Renal cortical epithelial cell (primary cell): ENCODE results near the gene NPR2. TPM values are rescaled to one million over a fixed set of nuclear protein-coding genes. Genes with fewer than 3 reads are reported as not detected.

ENCODE experiments used
- DNase-seq: peaks from one replicate; pipeline ENCODE4 v3.0.0-alpha.2; 2011; ENCODE audit warnings: low read depth
- total RNA-seq: library from RNA; depleted of rRNA; stranded (reverse); fragments of >200 nt; gene quantifications from 2 replicates; pipeline ENCODE4 v1.2.3, GENCODE V29; 2014

The NPR2 gene
- total RNA-seq, 1 donor from 2014 or later: 35.6 TPM

- no peak for DNase-seq
These were observed 67.1 kb downstream of the NPR2 start for GRCh38 chr9:35858458-35858857.

Other genes starting within 250 kb of the NPR2 start
- gene TESK1, start 186.3 kb upstream of the NPR2 start, total RNA-seq: 5.6 and 10.6 TPM in 2 replicates
- gene CD72, start 173.2 kb upstream of the NPR2 start, total RNA-seq: 0.60 and 1.2 TPM in 2 replicates
- not detected in 2 replicates for gene SIT1, start 140.7 kb upstream of the NPR2 start, total RNA-seq
- gene RMRP, start 133.6 kb upstream of the NPR2 start, total RNA-seq: 5,792 and 14,792 TPM in 2 replicates
- gene CCDC107, start 133.3 kb upstream of the NPR2 start, total RNA-seq: 11.9 and 24.8 TPM in 2 replicates
- 0.25 and 9.9 TPM in 2 replicates for gene ARHGEF39, start 126.4 kb upstream of the NPR2 start, total RNA-seq
- gene CA9, start 117.7 kb upstream of the NPR2 start, total RNA-seq: 6.8 and 6.9 TPM in 2 replicates
- gene TPM2, start 101.7 kb upstream of the NPR2 start, total RNA-seq: 51.4 and 124 TPM in 2 replicates
- gene TLN1, start 59.4 kb upstream of the NPR2 start, total RNA-seq: 266 and 772 TPM in 2 replicates
- gene CREB3, start 58.9 kb upstream of the NPR2 start, total RNA-seq: 57.8 and 152 TPM in 2 replicates
- gene GBA2, start 42.4 kb upstream of the NPR2 start, total RNA-seq: 14.9 and 46.9 TPM in 2 replicates
- 13.7 and 24.3 TPM in 2 replicates for gene RGP1, start 42.3 kb upstream of the NPR2 start, total RNA-seq
- gene MSMP, start 37.3 kb upstream of the NPR2 start, total RNA-seq: not detected in 2 replicates
- 0.80 TPM in 1 of 2 replicates, not detected in the other for gene SPAG8, start 20.7 kb downstream of the NPR2 start, total RNA-seq
- 12.7 and 25.7 TPM in 2 replicates for gene HINT2, start 23.5 kb downstream of the NPR2 start, total RNA-seq
- gene FAM221B, start 37.1 kb downstream of the NPR2 start, total RNA-seq: not detected in 2 replicates
- gene TMEM8B, start 37.6 kb downstream of the NPR2 start, total RNA-seq: 0.69 and 9.4 TPM in 2 replicates
- gene OR13J1, start 78.8 kb downstream of the NPR2 start, total RNA-seq: not detected in 2 replicates
- gene HRCT1, start 114.6 kb downstream of the NPR2 start, total RNA-seq: 0.45 TPM in 1 of 2 replicates, not detected in the other
- 0.17 TPM in 1 of 2 replicates, not detected in the other for gene SPAAR, start 117.9 kb downstream of the NPR2 start, total RNA-seq
- not detected in 2 replicates for gene OR2S2, start 166.6 kb downstream of the NPR2 start, total RNA-seq
- gene RECK, start 245.3 kb downstream of the NPR2 start, total RNA-seq: 9.6 and 11.6 TPM in 2 replicates